DND-41 (cell line): ENCODE data around the gene ERBB2.
A peak's percentile ranks its signal among the peaks of the same experiment; 100 is the strongest.

Source experiments
- ATAC-seq: fragments of 200-7000 bp; cut with Tn5 transposase; 3 replicates; pipeline ENCODE4 v1.9.1; 2021; ENCODE audit warnings: low read depth; ENCODE audit not compliant: insufficient read depth
- DNase-seq: peaks from one replicate; pipeline ENCODE4 v3.0.0-alpha.2; 2020
- H2AFZ ChIP-seq: 2 replicates; pipeline ENCODE4 v1.6.0; 2012; ENCODE audit warnings: low read depth, low read length
- H3K27ac ChIP-seq: 2 replicates; pipeline ENCODE4 v1.5.1; 2012; ENCODE audit warnings: low read length, inconsistent platforms
- H3K27me3 ChIP-seq: fragments of 200-600 bp; sonication (generic); 2 replicates; pipeline ENCODE4 v1.6.0; 2012; ENCODE audit warnings: low read length, mild to moderate bottlenecking, inconsistent platforms; ENCODE audit not compliant: insufficient read depth, poor library complexity
- H3K36me3 ChIP-seq: 2 replicates; pipeline ENCODE4 v1.5.1; 2012; ENCODE audit warnings: low read length, inconsistent platforms; ENCODE audit not compliant: insufficient read depth
- H3K4me1 ChIP-seq: 2 replicates; pipeline ENCODE4 v1.5.1; 2012; ENCODE audit warnings: mild to moderate bottlenecking, low read length; ENCODE audit not compliant: insufficient read depth
- H3K4me2 ChIP-seq: 2 replicates; pipeline ENCODE4 v1.6.0; 2012; ENCODE audit warnings: mild to moderate bottlenecking, moderate library complexity, low read length, inconsistent platforms; ENCODE audit not compliant: insufficient read depth
- H3K4me3 ChIP-seq, 2 experiments: fragments of 200-600 bp in 1 of 2; shearing (Covaris generic) in 1 of 2; 2 replicates each; pipeline ENCODE4 v1.5.1; 2012 to 2016; ENCODE audit warnings: inconsistent platforms in 2 of 2, low read length in 2 of 2, mild to moderate bottlenecking in 2 of 2, low read depth in 1 of 2, moderate library complexity in 1 of 2
- H3K79me2 ChIP-seq: 2 replicates; pipeline ENCODE4 v1.6.0; 2012; ENCODE audit warnings: low read length, inconsistent platforms; ENCODE audit not compliant: insufficient read depth
- H3K9ac ChIP-seq: 2 replicates; pipeline ENCODE4 v1.6.0; 2012; ENCODE audit warnings: low read depth, mild to moderate bottlenecking, inconsistent platforms, low read length, moderate library complexity
- H3K9me3 ChIP-seq: 2 replicates; pipeline ENCODE4 v1.5.1; 2012; ENCODE audit warnings: low read length, moderate library complexity, mild to moderate bottlenecking, inconsistent platforms; ENCODE audit not compliant: insufficient read depth, severe bottlenecking
- H4K20me1 ChIP-seq: 2 replicates; pipeline ENCODE4 v1.6.0; 2012; ENCODE audit warnings: low read length; ENCODE audit not compliant: insufficient read depth
- EZH2 ChIP-seq: IDR thresholded peaks from 3 replicates; pipeline ENCODE4 v1.6.1; 2012; ENCODE audit warnings: borderline replicate concordance, low read depth, mild to moderate bottlenecking, moderate library complexity, low read length, inconsistent platforms; ENCODE audit not compliant: severe bottlenecking
- TF ChIP-seq, protein P1 (sequence below): IDR thresholded peaks from 2 replicates; pipeline ENCODE4 v1.5.1; 2012; ENCODE audit warnings: borderline replicate concordance, low read length, moderate library complexity, mild to moderate bottlenecking; ENCODE audit not compliant: poor library complexity, severe bottlenecking; ENCODE audit errors: extremely low read depth

Gene ERBB2

DNA sequence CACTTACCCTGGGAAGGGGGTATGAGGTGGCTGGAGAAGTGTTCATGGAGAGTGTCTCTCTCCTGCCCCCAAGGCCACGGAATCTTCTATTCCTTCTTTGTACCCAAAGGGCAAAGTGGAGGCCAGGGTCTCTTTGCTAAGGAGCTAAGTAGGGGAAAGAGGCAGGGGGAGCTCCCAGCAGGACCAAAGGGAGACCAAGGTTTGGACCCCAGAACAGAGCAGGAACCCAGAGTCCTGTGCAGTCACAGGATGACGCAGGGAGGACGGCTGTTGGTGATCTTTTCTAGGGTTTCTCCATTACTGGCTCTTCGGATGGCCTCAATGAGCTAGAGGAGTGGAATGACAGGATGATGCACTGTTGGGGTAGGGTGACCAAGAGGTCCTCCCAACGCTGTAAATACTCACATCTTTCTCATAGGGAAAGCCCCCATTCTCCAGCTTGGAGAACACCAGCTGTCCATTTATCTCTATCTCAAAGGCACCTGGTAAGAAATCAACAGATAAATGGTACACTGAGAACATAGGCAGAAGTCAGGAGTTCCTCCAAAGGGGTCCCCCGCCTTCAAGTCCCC is 29.5 kb downstream of the ERBB2 start:
- Histone ChIP-seq H3K27ac (peak overlapping the region; percentile 78), H4K20me1 (peaks cover 4% of the 10 kb centered on the region; the same call in 1 of the 2 replicates), H2AFZ (no peak overlapping the region), H3K79me2 (peaks cover 14% of the 10 kb centered on the region), H3K27me3 (no peaks in the 10 kb centered on the region), H3K36me3 (peaks cover 23% of the 10 kb centered on the region), H3K4me3 (peak overlapping the region; percentile 69 to 93), H3K9ac (peak overlapping the region; percentile 74), H3K9me3 (no peaks in the 10 kb centered on the region), H3K4me1 (peaks cover 21% of the 10 kb centered on the region), H3K4me2 (peak overlapping the region; percentile 99)
- ATAC-seq, result no peak
- DNase-seq, result no peak
- no peak for TF ChIP-seq EZH2
- TF ChIP-seq, protein P1, sequence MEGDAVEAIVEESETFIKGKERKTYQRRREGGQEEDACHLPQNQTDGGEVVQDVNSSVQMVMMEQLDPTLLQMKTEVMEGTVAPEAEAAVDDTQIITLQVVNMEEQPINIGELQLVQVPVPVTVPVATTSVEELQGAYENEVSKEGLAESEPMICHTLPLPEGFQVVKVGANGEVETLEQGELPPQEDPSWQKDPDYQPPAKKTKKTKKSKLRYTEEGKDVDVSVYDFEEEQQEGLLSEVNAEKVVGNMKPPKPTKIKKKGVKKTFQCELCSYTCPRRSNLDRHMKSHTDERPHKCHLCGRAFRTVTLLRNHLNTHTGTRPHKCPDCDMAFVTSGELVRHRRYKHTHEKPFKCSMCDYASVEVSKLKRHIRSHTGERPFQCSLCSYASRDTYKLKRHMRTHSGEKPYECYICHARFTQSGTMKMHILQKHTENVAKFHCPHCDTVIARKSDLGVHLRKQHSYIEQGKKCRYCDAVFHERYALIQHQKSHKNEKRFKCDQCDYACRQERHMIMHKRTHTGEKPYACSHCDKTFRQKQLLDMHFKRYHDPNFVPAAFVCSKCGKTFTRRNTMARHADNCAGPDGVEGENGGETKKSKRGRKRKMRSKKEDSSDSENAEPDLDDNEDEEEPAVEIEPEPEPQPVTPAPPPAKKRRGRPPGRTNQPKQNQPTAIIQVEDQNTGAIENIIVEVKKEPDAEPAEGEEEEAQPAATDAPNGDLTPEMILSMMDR, result no peak

DNA sequence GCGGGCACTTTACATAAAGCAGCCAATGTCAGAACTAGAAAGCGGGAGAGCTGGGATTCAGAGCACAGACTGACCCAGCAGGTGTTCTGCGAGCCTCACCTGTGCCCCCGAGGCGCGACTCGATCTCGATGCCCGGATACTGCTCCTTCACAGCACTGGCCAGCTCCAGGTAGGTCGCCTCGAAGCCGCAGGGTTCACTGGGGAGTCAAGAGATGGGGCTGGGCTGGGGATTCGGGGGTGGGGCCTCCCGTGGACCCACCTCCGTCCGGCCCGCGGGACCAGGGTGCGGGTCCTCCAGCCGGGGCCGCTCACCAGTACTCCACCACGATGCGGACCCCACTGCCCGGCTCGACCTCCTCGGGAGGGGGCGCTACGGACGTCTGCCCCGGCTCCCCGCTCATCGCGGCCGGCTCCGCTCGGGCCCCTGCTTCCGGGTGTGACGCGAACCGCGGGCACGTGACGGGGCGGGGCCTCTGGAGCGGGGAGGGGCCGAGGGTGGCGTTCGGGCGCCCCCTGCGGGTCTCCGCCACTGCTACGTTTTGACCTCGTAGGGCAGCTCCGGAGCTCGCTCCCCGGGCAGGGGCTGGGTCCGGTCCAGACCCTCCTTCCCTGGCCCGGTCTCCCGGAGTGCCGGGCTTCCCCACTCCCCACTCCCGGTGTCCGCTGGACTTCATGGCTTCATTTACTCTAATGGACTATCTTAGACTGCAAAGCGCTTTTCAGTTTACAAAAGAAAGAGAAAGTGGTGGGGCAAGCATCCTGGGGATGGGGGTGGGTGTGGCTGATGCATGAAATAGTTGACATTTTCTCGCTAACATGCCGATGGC is 30.4 kb downstream of the ERBB2 start, which contains the start of gene MIEN1:
Gene MIEN1 (minus strand): TSS at position 438 of the 827 bp plus-strand sequence. CDS start 37 bp downstream, at position 401.
- peaks cover 4% of the 10 kb centered on the region; the same call in 1 of the 2 replicates for H4K20me1 ChIP-seq
- TF ChIP-seq, protein P1, result peak; percentile 85
- TF ChIP-seq EZH2, result no peak
- H3K9me3 ChIP-seq, result no peaks in the 10 kb centered on the region

DNA sequence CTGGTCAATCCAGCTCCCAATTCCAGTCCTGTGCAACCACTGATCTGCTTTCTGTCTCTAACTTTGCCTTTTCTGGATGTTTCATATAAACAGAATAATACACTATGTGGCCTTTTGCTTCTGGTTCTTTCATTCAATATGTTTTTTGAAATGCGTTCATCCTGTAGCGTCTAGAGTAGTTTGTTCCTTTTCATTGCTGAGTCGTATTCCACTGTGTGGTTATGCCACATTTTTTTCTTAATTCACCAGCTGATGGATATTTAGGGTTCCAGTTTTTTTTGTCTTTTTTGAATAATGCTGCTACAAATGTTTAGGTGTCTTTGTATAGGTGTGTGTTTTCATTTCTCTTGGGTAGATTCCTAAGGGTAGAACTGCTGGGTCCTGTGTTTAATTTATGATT is 32.7 kb downstream of the ERBB2 start:
- Histone ChIP-seq H4K20me1 (peaks cover 4% of the 10 kb centered on the region; the same call in 1 of the 2 replicates), H3K36me3 (peaks cover 19% of the 10 kb centered on the region), H3K9me3 (no peaks in the 10 kb centered on the region), H3K4me2 (no peak overlapping the region), H3K27ac (no peak overlapping the region), H3K27me3 (no peaks in the 10 kb centered on the region), H3K4me1 (peaks cover 21% of the 10 kb centered on the region), H3K4me3 (no peak overlapping the region), H3K79me2 (peaks cover 14% of the 10 kb centered on the region), H2AFZ (no peak overlapping the region), H3K9ac (no peak overlapping the region)
- DNase-seq (no peak), ATAC-seq (no peak)
- TF ChIP-seq EZH2, result no peak
- TF ChIP-seq, protein P1, result no peak

More for the DNA sequence above, 30.4 kb downstream of the ERBB2 start, which contains the start of gene MIEN1:
- peak within 1 kb of the TSS; percentile 69 to 93 for H3K4me3 ChIP-seq
- peaks cover 23% of the 10 kb centered on the region for H3K36me3 ChIP-seq
- H3K4me2 ChIP-seq, result peak within 1 kb of the TSS; percentile 99
- H3K27ac ChIP-seq, result peak within 1 kb of the TSS; percentile 78
- H3K9ac ChIP-seq, result peak within 1 kb of the TSS; percentile 74
- peaks cover 14% of the 10 kb centered on the region for H3K79me2 ChIP-seq
- H3K27me3 ChIP-seq, result no peaks in the 10 kb centered on the region
- H2AFZ ChIP-seq, result peak within 1 kb of the TSS; percentile 93
- DNase-seq (peak; percentile 90), ATAC-seq (peak; percentile 87)
- peaks cover 21% of the 10 kb centered on the region for H3K4me1 ChIP-seq
